ENCODE data around the gene ZNF273. TPM values are rescaled to one million over a fixed set of nuclear protein-coding genes. Genes with fewer than 3 reads are reported as not detected.

ZNF273 gene
- total RNA-seq, 1 experiment from 2014 or later = 17.9 TPM

DNA sequence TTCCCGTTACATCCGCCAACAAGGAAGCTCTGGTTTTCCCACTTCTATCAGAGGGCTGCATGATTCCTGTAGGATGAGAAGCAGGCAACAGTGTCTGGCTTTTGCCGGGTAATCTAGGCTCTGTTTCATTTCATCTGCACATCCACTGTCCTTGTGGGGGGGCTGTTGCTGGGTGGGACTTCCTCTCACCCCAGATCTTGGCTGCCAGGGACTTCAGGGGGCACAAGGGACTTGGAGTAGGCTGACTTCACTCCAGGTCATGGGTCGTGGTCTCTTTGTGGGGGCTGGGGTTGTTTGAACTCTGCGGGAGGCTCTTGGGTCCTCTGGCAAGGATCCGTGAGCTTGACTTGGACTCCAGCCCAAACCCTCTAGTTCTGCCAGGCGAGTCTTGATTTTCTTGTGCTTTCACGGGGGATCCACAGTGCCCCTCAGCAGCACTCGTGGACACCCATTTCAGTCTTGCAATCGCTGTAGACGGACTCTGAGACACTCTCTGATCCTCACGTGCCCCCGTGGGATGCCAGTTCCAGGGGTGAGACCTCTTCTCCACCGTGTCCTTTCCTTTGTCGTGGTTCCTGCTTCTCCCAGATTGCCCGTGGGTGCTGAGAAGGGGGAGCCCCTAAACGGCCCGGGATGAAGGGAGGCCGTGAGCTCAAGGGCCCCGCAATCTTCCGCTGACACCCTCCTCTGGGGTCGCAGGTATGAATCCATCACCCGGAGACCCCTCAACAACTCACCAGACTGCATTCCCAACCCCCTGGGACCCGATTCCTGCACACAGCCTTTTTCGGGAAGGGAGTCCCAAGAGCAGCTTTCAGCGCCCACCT lies 21.4 kb upstream of the ZNF273 start:
- Mint-ChIP-seq H3K4me1 (0 out of 4 replicates have a peak, but pooled peaks cover 0 to 3% of the 10 kb centered on the region in 2 experiments), H3K9me3 (peaks cover 66 to 68% of the 10 kb centered on the region in 2 experiments), H3K27ac (no peak overlapping the region), H3K36me3 (ENCODE audit: insufficient read depth in 1 of 3, low read depth in 3 of 3) (peaks cover 4 to 8% (median 6%) of the 10 kb centered on the region in 3 experiments; a peak in 5 of 7 replicates), H3K27me3 (ENCODE audit: low read depth) (peaks cover 53% of the 10 kb centered on the region), H3K4me3 (no peak overlapping the region; a peak in 1 of 5 replicates)
- no peak overlapping the region for H3K4me2 ChIP-seq (ENCODE audit: insufficient read depth, insufficient read length, low read length)
- no peak overlapping the region for H3K18ac ChIP-seq (ENCODE audit: insufficient read length, low read depth, low read length)
- H3K9me3 ChIP-seq (ENCODE audit: control insufficient read depth, low read depth, low read length) = no peaks in the 10 kb centered on the region
- H3K79me1 ChIP-seq (ENCODE audit: insufficient read depth, low read depth, low read length, poor library complexity, severe bottlenecking) = no peaks in the 10 kb centered on the region
- no peak overlapping the region for H3T11ph ChIP-seq (ENCODE audit: low read length)
- no peak overlapping the region for H3K27ac ChIP-seq (ENCODE audit: insufficient read length, low read depth, low read length)
- no peaks in the 10 kb centered on the region for H4K20me1 ChIP-seq (ENCODE audit: control insufficient read depth, insufficient read depth, insufficient read length)
- no peak overlapping the region for H4K8ac ChIP-seq (replicated peaks; ENCODE audit: insufficient read length, low read depth, low read length)
- H3K14ac ChIP-seq (ENCODE audit: insufficient read depth, low read length) = no peak overlapping the region; the same call in 1 of the 2 replicates
- H3K23ac ChIP-seq (ENCODE audit: insufficient read length, low read depth, low read length) = no peak overlapping the region
- H3K27me3 ChIP-seq (ENCODE audit: insufficient read depth, low read length) = no peaks in the 10 kb centered on the region
- H2BK120ac ChIP-seq (ENCODE audit: low read depth, low read length, poor library complexity, severe bottlenecking) = no peak overlapping the region
- DNase-seq = peak; percentile 16
- no peak overlapping the region for H2BK20ac ChIP-seq (ENCODE audit: low read depth, low read length, poor library complexity, severe bottlenecking)
- H2BK15ac ChIP-seq (ENCODE audit: low read depth, low read length) = no peak overlapping the region
- no peak overlapping the region for H3K9ac ChIP-seq (ENCODE audit: extremely low read depth, insufficient read length, low read length)
- no peaks in the 10 kb centered on the region for H3K4me1 ChIP-seq (ENCODE audit: insufficient read depth, low read length)
- no peak overlapping the region for H3K56ac ChIP-seq (ENCODE audit: insufficient read length, low read depth, low read length)
- no peaks in the 10 kb centered on the region for H3K79me2 ChIP-seq (ENCODE audit: insufficient read depth, low read length)
- H4K5ac ChIP-seq (ENCODE audit: insufficient read length, low read depth, low read length) = no peak overlapping the region
- no peak overlapping the region for H4K91ac ChIP-seq (ENCODE audit: insufficient read length, low read depth, low read length)
- no peak overlapping the region for H2BK5ac ChIP-seq (ENCODE audit: insufficient read length, low read length)
- no peak overlapping the region for H2AFZ ChIP-seq (ENCODE audit: low read length)
- TF ChIP-seq CTCF (conservative IDR thresholded peaks at IDR 0.05) = no peak
- no CpG with 5 or more reads among the region's 26 CpGs for WGBS (ENCODE audit: extremely low coverage, insufficient read length, low lambda C conversion rate)
- H2AK5ac ChIP-seq (ENCODE audit: insufficient read length, low read length) = no peak overlapping the region
- H2BK12ac ChIP-seq (ENCODE audit: insufficient read length, low read depth, low read length) = no peak overlapping the region
- no peaks in the 10 kb centered on the region for H3K23me2 ChIP-seq (ENCODE audit: insufficient read length, low read depth, low read length, poor library complexity, severe bottlenecking)
- no peak overlapping the region for H3K4ac ChIP-seq (ENCODE audit: low read depth, low read length)
